NCI-H1105 (cell line): Measurements from ENCODE around the gene S100A13.
A peak's percentile ranks its signal among the peaks of the same experiment; 100 is the strongest.

ENCODE experiments used
- DNase-seq: peaks from one replicate; lab custom pipeline; 2025; lab: John Stamatoyannopoulos, UW

The S100A13 gene

DNA sequence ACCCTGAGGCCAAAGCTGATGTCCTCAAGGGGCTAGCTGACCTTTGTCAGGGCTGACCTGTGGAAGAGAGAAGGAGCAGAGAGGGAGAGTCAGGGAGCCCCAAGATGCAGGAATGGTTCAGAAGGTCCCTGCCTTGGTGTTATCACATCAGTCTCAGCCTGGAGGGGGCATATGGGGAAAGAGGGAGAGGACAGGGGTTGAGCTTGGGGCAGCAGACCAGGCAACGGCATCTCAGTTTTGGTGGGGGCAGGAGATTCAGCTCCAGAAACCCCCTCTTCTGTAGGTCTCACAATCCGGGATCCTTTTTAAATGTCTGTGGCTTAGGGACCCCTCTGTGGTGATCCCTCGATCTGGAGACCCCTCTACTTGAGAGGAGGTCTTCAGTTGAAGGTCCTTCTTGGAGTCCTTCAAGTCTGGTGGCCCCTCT is 815 bp downstream of the S100A13 start:
- DNase-seq: no peak

DNA sequence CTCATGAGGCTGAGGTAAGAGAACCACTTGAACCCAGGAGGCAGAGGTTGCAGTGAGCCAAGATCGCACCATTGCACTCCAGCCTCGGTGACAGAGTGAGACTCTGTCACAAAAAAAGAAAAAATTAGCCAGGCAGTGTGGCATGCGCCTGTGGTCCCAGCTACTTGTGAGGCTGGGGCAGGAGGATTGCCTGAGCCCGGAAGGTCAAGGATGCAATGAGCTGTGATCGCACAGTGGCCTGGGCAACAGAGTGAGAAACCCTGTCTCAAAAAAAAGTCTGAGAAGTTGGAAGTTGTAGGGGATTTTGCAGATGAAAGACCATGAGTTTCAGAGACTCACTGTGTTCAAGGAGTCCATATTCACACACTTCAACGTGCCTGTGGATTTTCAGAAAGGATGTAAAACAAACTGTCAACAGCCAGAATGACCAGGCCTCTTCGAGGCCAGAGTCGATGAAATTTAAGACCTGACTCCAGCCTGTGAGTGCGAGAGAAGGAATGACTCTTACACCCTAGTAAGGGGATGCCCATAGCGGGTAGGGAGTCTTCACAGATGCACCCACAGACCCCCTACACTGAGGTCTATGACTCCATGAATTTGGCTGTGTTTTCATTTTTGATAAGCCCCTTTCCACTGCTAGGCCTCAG is 2.2 kb downstream of the S100A13 start:
- no peak for DNase-seq

DNA sequence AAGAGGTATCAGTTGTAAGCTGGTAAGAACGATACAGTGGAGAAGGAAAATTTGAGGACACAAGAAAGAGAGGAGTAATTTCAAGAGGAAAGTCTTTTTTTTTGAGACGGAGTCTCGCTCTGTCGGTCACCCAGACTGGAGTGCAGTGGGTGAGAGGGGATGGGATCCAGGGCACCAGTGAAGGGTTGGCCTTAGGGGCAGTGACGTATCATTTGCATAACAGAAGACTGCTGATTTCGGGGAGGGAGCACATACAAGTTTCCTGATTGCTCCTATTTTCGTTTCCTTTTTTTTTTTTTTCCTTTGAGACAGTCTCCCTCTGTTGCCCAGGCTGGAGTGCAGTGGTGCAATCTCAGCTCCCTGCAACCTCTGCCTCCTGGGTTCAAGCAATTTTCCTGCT is 4.2 kb downstream of the S100A13 start:
- no peak for DNase-seq

DNA sequence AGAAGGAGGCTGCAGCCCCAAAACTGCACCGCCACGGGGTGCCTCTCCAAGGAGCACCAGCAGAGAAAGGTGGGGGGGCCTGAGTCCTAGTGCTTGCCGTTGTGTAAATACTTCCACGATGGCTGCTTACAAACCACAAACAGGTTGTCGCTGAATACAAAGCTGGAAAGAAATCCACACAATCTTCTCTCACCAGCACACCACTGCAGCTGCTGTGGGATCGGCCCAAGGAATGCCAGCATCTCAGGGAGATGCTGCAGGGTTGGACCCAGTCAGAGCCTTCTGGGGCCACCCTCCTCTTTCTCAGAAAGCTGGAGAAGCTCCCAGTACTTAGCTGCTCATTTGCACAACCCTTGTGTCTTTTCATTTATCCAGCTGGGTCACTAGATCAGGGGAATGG is 8.1 kb downstream of the S100A13 start:
- no peak for DNase-seq

DNA sequence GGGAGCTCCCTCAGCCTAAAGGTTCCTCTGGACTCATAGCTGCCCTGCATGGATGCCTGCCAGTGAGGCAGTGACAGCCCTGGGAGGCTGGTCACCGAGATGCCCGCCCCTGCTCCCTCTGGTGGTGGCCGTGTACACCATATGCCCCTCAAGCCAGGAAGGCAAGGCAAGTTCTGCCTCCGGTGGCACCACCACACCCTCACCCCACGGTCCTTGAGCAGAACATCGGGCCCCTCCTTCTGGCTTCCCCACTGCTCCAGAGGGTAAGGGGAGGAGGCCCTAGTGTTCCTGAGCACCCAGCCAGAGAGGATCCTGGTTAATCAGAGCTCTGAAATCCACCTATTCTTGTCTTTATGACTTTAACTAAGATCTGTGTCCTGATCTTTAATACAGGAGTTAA is 9.6 kb downstream of the S100A13 start:
- DNase-seq: peak; percentile 50

DNA sequence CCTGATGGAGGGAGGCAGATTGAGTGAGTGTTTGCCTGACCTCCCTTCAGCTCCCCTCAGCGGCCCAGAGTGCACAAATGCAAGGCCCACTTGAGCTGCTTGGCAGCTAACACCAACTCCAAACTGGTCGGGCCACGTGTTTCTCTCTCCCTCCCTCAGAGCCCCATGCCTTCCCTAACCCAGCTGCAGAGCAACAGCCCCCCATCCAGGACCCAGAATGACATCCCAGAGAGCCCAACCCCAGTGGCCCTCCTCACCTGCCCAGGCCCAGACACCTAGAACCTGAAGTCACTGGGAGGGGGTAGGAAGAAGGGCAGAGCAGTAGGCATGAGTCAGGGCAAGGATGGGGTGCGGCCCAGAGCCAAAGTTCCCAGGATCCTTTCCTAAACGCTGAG is 10.4 kb downstream of the S100A13 start:
- DNase-seq: no peak

DNA sequence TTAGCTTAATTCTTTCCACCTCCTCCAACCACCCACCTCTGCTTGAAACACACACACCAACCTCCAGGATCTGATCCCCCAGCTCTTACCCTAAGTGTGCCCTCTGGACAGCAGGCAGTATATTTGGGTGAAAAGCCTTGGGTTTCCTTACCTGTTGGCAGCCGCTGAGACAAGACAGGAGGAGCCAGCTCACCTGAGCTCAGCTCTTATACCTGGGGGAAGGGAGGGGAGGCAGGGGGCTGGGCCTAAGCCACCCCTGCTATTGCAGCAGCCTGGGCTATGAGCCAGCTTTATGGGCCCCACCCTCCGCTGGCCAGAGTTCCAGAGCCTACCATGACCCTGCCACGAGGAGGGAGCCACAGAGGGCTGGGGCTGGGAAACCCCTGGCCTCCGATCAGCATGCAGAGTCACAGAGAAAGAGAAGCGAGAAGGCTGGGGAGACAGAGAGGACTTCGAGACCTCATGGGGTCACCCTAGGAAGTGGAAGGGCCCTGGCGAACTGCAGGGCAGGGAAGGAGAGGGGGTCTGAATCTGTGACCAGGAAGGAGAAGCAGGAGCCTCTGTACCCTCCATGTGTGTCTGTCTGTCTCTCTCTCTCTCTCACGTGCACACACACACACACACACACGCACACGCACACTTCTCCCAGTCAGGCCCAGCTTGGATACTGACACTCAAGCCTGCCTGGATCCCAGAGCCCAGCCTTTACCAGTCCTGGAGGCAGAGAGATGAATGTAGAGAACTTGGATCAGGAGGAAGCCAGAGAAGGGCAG is 11.0 kb downstream of the S100A13 start, which contains the start of gene S100A14:
S100A14 (minus strand) TSS at position 182 of the 773 bp plus-strand sequence. CDS start 467 bp downstream, outside the sequence.
- DNase-seq: no peak

DNA sequence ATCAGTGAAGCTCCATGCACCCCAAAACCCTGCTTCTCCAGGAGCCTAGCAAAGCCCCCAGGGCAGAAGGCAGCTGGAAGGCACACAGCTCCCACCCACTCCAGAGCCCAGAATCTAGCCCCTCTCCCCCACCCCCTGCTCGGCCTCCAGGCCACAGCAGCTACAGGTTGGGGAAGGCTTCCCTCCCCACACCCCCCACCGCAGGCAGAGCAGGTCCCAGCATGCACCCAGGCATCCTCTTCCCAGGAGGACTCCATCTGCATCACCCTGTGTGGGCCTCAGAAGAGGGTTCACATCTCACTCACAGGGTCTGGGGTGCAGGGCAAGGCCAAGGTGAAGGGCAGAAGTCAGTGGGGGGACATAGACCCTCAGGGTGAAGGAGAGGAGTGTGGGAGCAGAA is 11.9 kb downstream of the S100A13 start:
- no peak for DNase-seq

DNA sequence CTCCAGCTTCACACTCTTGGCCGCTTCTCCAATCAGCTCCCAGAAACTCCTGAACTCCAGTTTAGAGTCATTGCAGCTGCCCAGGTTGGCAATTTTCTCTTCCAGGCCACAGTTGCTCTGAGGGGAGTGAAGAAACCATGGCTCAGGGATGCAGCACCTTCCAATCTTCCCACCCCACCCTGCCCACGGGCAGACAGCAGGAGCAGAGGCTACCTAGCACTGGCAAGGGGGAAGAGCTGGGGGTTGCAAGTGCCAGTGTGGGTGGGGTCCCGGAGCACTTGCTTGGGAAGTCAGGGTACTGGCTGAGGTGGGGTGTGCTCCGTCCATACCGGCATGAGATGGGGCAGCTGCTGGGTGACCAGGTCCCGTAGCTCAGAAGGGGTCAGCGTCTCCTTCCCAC is 12.4 kb downstream of the S100A13 start:
- no peak for DNase-seq

DNA sequence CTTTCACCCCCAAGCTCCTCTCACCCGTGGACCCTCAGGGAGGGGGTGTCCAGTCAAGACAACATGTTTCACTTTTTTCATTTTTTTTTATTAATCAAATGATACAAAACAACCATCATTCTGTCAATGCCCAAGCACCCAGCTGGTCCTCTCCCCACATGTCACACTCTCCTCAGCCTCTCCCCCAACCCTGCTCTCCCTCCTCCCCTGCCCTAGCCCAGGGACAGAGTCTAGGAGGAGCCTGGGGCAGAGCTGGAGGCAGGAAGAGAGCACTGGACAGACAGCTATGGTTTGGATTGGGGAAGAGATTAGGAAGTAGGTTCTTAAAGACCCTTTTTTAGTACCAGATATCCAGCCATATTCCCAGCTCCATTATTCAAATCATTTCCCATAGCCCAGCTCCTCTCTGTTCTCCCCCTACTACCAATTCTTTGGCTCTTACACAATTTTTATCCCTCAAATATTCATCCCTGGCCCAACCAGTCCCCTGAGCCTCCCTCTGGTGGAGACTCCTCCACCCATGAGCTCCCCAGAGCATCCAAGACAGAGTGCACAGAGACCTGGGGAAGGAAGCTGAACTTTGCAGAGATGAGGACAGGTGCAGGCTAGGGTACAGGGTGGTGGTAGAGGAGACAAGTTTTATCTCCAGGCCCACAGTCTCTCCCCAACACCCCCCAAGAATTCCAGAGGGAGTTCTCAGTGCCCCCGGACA is 13.0 kb downstream of the S100A13 start:
- DNase-seq: no peak

DNA sequence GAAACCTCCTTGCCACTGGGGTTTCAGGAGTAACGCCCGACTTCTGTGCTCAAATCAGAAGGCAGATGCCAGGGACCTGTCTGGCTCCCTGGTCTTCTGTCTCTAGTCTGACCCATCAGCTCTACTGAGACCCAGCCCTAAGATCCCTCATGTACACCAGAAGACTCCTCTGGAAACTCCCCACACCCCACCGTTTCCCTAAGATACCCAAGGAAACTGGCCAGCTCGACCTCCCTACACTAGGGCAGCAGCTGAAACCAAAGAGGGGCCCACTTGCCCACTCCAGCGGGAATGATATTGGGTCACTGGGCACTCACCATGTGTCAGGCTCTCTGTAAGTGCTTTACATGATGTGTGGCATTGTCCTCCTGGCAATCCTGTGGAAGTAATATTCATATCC is 13.9 kb downstream of the S100A13 start:
- no peak for DNase-seq

DNA sequence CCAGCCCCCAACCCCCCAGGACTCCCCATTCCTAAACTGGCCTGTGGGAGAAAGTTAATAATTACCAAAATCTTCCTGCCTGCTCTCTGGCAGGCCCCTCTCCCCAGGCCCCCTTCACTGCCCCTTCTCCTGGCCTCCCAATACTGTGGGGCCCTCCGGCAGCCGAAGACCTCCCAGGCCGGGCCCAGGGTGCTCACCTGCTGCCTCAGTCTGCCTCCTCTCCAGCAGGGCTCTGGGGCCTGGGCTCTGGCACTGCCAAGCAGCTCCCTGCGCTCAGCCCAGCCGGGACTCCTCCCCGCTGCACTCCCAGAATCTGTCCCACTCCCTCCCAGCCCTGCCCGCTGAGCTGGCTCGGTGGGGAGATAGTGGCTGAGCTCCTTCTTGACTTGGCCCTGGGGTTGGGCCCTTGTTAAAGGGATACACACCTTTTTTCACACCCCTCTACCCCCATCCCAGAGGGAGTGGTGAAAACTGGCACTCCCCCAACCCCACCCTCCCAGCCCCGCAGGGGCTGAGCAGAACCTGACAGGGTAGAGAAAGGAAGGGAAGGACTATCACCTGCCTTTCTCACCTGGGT is 14.5 kb downstream of the S100A13 start, which contains the start of gene S100A16:
S100A16 (minus strand) TSS at position 383 of the 577 bp plus-strand sequence. CDS start 4,986 bp downstream, outside the sequence.
- no peak for DNase-seq

DNA sequence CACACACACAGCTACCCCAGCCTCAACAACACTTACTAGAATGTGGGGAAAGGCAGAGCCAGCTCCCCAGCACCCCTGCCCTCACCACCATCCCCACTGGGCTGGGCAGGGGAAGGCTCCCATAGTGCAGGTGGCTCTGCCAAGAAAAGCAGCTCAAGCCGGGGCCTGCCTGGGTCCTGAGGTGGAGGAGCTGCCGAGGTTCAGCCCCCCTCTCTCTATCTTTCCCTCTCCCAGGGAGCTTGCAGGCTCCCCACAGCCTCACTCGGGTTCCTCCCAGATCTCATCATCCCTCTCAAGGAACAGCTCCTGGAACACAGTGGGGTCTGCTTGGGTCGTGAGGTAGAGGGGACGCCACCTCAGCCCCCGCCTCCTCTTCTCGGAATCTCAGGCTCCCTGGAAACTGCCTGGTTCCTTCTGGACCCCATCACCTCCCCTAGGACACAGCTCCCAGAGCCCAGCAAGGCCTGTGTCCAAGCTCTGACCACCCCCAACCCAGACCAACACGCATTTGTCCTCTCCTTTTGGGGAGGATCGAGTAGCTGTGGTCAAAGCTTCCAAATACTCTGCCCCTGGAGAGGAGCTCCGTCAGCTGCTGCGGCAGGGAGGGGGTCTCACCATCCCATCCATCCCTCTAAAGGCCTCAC is 15.1 kb downstream of the S100A13 start:
- DNase-seq: no peak

DNA sequence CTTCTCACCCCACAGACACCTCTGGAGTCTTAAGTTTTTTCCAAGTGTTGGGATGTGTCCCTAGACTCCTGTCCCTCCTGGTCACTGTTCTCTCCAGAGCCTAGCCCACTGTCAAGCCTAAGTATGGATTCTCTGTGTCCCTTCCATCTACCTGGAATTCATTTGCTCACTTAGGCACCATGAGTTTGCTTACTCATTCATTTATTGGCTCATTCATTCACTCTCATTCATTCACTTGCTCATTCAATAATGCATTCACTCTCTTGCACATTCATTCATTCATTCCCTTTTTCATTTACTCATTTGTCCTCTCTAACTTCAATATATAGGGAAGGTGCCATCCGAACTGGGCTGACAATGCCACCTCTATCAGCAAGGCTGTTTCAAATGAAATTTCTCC is 15.9 kb downstream of the S100A13 start:
- DNase-seq: no peak

DNA sequence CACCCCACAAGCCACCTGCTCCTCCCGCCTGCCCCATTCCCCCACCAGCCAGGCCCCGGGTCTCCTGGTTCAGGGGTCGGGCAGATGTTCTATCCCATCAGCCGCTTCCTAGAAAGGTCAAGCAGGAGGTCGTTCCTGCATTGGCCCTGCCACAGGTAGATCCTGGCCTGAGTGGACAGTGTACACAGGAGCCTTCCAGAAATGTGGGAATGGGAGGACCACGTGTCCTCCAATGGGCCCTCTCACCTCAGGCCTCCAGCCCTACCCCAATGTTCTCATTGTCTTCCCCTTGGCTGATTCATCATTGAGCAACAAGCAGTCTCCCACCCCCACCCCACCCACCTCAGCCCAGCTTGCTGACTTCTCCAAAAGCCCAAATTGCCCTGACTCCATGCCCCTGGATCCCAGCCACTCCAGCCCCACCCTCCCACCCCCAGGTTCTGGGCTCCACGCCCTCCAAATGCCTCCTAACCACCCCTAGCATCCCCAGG is 16.4 kb downstream of the S100A13 start:
- DNase-seq: no peak

DNA sequence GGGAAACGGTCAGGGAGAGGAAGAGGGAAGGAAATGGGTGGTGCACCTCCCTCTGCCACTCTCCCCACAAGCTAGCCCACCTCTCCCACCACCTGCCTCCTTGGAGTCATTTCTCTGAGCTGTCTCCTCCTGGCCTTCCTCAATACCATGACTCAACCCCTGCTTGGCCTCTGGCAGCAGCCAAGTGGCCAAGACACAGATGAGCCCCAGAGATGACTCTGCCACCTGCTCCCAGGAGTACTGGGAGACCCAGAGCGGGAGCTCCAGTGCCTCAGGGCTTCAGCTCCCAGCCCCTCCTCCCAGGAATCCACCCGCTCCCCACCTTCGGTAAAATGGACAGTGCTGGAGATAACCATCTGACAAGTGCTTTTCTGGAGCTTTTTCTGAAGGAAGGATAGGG is 17.0 kb downstream of the S100A13 start:
- no peak for DNase-seq

DNA sequence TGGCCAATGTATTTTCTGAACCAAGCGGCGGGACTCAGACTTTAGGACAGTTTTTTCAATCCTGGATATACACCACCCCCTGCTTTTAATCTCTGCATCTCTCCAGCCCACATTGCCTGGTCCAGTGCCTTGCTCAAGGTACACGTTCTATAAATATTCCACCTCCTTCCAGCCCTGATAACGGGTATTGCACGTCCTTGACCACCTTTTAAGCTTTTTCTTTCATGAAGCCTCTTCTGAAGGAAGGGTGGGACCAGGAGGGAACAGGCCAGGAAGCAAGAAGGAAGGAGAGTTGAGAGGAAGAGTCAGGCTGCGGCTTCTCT is 17.8 kb downstream of the S100A13 start:
- DNase-seq: no peak

DNA sequence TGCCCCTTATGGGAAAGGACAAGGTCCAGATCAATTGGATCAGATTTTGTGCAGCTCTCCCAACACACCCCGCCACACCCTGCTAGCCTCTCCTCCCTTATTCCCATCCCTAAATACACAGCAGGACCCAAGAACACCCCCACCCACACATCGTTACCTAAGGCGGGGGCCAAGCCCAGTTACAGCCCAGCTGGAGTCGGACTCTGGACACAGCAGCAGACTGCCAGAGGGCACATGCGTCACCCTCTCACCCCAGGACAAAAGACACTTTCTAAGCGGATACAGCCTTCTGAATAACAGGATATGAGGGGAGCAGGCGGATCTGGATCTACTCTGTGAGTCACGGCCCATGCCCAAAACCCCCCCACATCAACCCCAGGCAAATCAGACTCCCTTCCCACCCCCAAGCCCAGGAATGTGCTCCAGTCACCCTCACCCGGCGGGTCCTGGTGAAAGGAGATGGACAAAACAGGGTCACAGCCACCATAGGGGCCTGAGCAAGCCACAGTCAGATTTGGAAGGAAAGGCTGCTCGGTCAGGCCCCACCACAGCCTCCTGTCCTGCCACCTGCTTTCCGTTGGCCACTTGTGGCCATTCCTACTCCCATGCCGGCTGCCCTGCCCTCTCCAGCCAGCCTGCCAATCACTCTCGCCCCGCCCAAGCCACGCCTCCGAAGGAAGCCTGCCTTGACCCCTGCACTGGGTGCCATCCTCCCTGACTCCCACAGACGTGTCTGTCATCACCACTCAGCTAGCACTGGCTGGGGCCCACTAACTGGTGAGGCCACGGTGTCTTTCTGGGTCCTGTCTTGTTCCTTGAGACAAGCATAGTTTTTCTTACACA is 18.3 kb downstream of the S100A13 start:
- no peak for DNase-seq

DNA sequence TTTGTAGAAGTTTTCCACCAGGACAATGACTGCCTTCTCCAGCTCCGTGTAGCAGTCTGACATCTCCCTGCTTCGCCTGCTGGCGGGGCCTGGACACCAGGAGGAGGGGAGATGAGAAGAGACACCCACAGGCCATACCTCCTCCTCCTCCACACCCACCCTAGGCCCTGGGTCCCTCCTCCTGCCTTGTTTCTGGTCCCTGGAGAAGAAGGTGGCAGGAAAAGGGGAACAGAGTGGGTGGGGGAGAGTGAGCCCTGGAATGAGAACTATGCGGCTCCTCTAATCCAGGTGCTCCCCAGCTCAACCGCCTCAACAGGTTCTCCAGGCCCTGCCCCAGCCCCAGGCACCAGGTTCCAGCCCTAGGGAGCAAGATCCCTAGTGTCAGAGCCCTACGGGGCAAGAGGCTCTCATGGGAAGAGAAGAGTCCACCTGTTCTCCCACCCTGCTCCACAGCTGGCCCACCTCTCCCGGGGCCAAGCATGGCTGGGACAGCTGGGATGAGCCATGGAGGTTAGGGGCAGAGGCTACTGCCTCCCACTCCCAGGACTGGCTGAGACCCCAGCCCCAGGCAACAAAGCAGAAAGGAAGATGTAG is 19.1 kb downstream of the S100A13 start:
- DNase-seq: no peak

DNA sequence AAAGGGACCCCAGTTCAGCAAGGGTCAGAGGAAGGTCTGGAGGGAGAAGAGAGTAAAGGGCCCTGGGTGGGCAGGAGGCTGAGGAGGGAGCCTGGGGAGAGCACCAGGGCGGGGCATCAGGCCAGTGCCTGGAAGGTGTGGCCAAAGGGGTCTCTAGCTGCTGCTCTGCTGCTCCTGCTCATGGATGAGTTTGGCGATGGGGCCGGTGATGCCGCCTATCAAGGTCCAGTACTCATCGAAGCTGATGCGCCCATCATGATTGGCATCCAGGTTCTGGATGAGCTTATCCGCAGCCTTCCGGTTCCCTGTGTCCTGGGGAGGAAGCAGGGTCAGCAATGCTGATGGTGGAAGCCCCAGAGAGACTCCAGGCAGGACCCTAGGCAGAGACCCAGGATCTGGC is 19.9 kb downstream of the S100A13 start:
- DNase-seq: no peak

DNA sequence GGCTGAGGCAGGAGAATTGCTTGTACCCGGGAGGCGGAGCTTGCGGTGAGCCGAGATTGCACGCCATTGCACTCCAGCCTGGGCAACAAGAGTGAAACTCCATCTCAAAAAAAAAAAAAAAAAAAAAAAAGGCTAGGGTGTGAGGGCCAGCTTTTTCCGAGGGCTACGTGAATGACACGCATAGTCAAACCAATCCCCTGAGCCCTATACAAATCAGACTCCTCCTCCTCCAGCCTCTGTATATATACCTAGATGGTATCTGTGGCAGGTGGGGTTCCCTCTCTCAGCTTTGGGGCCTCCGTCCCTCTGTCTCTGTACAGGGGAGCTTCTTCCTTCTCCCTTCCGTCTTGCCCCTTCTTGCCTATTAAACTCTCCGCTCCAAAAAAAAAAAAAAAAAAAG is 21.1 kb downstream of the S100A13 start:
- DNase-seq: no peak
